Measurements from ENCODE around the gene PYGB.
"Not testable (repeated sequence)": the region's sequence is repeated elsewhere in the genome, so short reads cannot be mapped to it uniquely, and the experiment has no call there.

PYGB gene

GRCh38 chr20:25314497-25315417, 66.9 kb downstream of the PYGB start:
- DNase-seq (ENCODE audit: low spot score) = no peak

GRCh38 chr20:25315418-25316210, 67.7 kb downstream of the PYGB start:
- DNase-seq (ENCODE audit: low spot score) = no peak

- DNase-seq (ENCODE audit: low spot score) = no peak
Measured at GRCh38 chr20:25316506-25317190, 68.8 kb downstream of the PYGB start.

- no peak for DNase-seq (ENCODE audit: low spot score)
Measured at GRCh38 chr20:25317351-25318075, 69.6 kb downstream of the PYGB start.

GRCh38 chr20:25318471-25319240, 70.8 kb downstream of the PYGB start:
- peak; percentile 74 for DNase-seq (ENCODE audit: low spot score)

GRCh38 chr20:25319241-25320034, 71.6 kb downstream of the PYGB start:
- DNase-seq (ENCODE audit: low spot score) = no peak

GRCh38 chr20:25320035-25320800, 72.3 kb downstream of the PYGB start:
- DNase-seq (ENCODE audit: low spot score) = peak; percentile 51

GRCh38 chr20:25321262-25321831, 73.5 kb downstream of the PYGB start:
- DNase-seq (ENCODE audit: low spot score) = no peak

GRCh38 chr20:25321991-25322390, 74.1 kb downstream of the PYGB start:
- DNase-seq (ENCODE audit: low spot score) = no peak

GRCh38 chr20:25323496-25324246, 75.8 kb downstream of the PYGB start:
- no peak for DNase-seq (ENCODE audit: low spot score)

- peak; percentile 45 for DNase-seq (ENCODE audit: low spot score)
Measured at GRCh38 chr20:25324412-25324811, 76.5 kb downstream of the PYGB start.

GRCh38 chr20:25325073-25325472, 77.2 kb downstream of the PYGB start:
- no peak for DNase-seq (ENCODE audit: low spot score)

GRCh38 chr20:25325997-25326396, 78.1 kb downstream of the PYGB start:
- DNase-seq (ENCODE audit: low spot score) = no peak

- DNase-seq (ENCODE audit: low spot score) = no peak
Measured at GRCh38 chr20:25327521-25328235, 79.8 kb downstream of the PYGB start.

- no peak for DNase-seq (ENCODE audit: low spot score)
Measured at GRCh38 chr20:25328954-25329498, 81.1 kb downstream of the PYGB start.

GRCh38 chr20:25334972-25335371, 87.1 kb downstream of the PYGB start:
- DNase-seq (ENCODE audit: low spot score) = not testable (repeated sequence)
